GM23338 (cell line): Measurements from ENCODE around the gene TMEM101.

Experiments
- ETS1 ChIP-seq: IDR thresholded peaks from 2 replicates; pipeline ENCODE4 v1.6.1; 2016; ENCODE audit warnings: antibody characterized with exemption
- EZH2 ChIP-seq: fragments of 200-600 bp; sonication (generic); IDR thresholded peaks from one replicate; pipeline ENCODE4 v1.8.0; 2017; ENCODE audit warnings: antibody characterized with exemption, mild to moderate bottlenecking, low read depth; ENCODE audit not compliant: unreplicated experiment

GRCh38 chr17:43983196-43983514 lies 31.6 kb downstream of the TMEM101 start:
- TF ChIP-seq EZH2 (no peak), ETS1 (no peak)
